Immature natural killer cell (primary cell): ENCODE data around the gene KYNU. TPM values are rescaled to one million over a fixed set of nuclear protein-coding genes. Genes with fewer than 3 reads are reported as not detected.

ENCODE experiments used
- DNase-seq, 3 donors: peaks; one replicate each; pipeline ENCODE4 v3.0.0; 2022; ENCODE audit warnings: mixed read lengths in 1 of 3
- H3K27ac Mint-ChIP-seq, 6 donors: one replicate each; pipeline ENCODE4 v1.8.0; 2020; ENCODE audit warnings: mixed read lengths in 6 of 6, mild to moderate bottlenecking in 5 of 6, inconsistent platforms in 4 of 6, moderate library complexity in 3 of 6
- H3K27me3 Mint-ChIP-seq, 3 donors: one replicate each; pipeline ENCODE4 v1.8.0; 2020 to 2021; ENCODE audit warnings: low read depth in 3 of 3, mild to moderate bottlenecking in 3 of 3, mixed read lengths in 3 of 3, moderate library complexity in 3 of 3, inconsistent platforms in 1 of 3
- H3K36me3 Mint-ChIP-seq, 3 donors: one replicate each; pipeline ENCODE4 v1.8.0; 2020; ENCODE audit warnings: mixed read lengths in 3 of 3, inconsistent platforms in 2 of 3, mild to moderate bottlenecking in 2 of 3
- H3K4me1 Mint-ChIP-seq, 2 donors: one replicate each; pipeline ENCODE4 v1.8.0; 2020; ENCODE audit warnings: inconsistent platforms in 2 of 2, mild to moderate bottlenecking in 2 of 2, mixed read lengths in 2 of 2, moderate library complexity in 1 of 2
- H3K4me3 Mint-ChIP-seq, 5 donors: one replicate each; pipeline ENCODE4 v1.8.0; 2020; ENCODE audit warnings: mild to moderate bottlenecking in 5 of 5, mixed read lengths in 5 of 5, inconsistent platforms in 3 of 5, moderate library complexity in 3 of 5
- H3K9me3 Mint-ChIP-seq, 6 donors: one replicate each; pipeline ENCODE4 v1.8.0; 2020; ENCODE audit warnings: mild to moderate bottlenecking in 6 of 6, mixed read lengths in 6 of 6, inconsistent platforms in 4 of 6, moderate library complexity in 3 of 6
- polyA plus RNA-seq, 3 donors: library from polyadenylated mRNA; unstranded; fragments of 300-500 nt; fragmentation: Illumina TruSeq; gene quantifications; one replicate each; pipeline ENCODE4 v1.2.3, GENCODE V29; 2021

The KYNU gene
- 1 to 10 TPM in 2 of 3 donors, under 1 TPM in 1; 0.84 to 4.4 (median 4.3) TPM for polyA plus RNA-seq

DNA sequence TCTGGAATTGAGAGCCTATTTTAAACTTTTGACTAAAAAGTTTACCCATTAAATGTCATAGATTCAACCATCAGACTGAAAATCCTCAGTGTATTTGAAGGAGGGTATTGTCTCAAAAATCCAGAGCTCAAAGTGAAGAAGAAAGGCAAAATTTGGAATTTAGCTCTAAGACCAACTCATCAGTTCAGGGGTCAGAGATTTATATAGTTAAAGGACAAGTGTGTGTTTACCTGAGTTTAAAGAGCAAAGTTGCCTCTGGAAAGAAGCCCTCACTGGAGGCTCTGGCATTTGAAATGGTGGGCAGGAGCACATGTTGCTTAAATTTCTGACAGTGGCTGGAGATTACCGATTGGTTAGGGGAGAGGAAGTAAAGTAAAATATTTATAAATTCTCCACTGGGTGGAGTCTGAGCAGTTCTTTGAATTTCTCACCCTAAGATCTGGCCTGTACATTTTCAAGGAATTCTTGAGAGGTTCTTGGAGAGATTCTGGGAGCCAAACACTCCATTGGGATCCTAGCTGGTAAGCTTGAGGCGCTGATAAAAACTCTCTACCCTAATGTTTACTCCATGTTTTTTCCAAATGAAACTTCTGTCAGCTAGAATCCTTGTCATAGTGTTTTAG lies at the start of gene KYNU:
TSS of gene KYNU (plus strand) at position 449 of the 623 bp plus-strand sequence. CDS start 7,704 bp downstream, outside the sequence.
- Mint-ChIP-seq H3K4me3 (no peak within 1 kb of the TSS), H3K4me1 (no peaks in the 10 kb centered on the region)

DNA sequence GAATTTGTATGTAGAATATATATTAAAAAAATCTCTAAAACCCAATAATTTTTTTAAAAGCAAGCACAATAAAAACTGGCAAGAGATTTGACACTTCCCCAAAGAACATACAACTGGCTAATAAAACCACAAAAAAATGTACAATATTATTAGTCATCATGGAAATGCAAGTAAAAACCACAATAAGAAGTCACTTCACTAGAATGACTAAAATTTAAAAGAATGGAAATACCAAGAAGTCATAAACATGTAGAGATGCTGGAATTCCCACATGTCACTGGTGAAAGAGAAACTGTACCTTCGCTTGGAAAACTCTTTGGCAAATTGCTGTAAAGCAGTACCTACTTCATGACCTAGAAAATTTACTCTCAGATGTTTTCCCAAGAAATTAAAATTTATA lies 43.4 kb upstream of the KYNU start:
- Mint-ChIP-seq H3K27ac (no peak overlapping the region), H3K9me3 (peaks cover 0 to 3% (median 0%) of the 10 kb centered on the region in 6 donors), H3K27me3 (peaks cover 0 to 2% (median 2%) of the 10 kb centered on the region in 3 donors), H3K4me1 (no peaks in the 10 kb centered on the region), H3K4me3 (no peak overlapping the region), H3K36me3 (no peaks in the 10 kb centered on the region)
- no peak for DNase-seq

More for the DNA sequence above, at the start of gene KYNU:
- DNase-seq = no peak
- Mint-ChIP-seq H3K27me3 (peaks cover 0 to 4% (median 3%) of the 10 kb centered on the region in 3 donors), H3K36me3 (no peaks in the 10 kb centered on the region), H3K27ac (no peak within 1 kb of the TSS), H3K9me3 (peaks cover 0 to 5% (median 0%) of the 10 kb centered on the region in 6 donors)

DNA sequence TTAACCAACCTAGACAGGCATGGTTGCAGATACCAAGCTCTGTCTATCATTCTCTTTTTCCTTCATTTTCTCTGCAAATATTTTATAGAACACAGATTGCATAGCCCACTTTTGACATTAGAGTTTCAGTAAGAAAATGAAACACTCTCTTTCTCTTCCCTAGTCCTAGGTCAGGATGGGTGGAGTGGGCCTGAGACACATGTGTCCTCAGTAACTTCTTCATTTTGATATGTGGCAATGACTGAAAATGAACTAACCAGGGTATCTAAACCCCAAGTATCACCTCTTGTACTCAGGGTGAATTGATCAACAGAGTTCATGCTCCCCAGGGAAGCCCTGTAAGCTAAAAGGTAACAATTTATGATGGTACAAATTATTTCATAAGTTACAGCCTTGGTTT lies 37.0 kb upstream of the KYNU start:
- H3K4me3 Mint-ChIP-seq = no peak overlapping the region
- H3K27me3 Mint-ChIP-seq = peaks cover 0 to 3% (median 0%) of the 10 kb centered on the region in 3 donors
- H3K27ac Mint-ChIP-seq = no peak overlapping the region
- DNase-seq = no peak
- no peaks in the 10 kb centered on the region for H3K4me1 Mint-ChIP-seq
- H3K36me3 Mint-ChIP-seq = no peaks in the 10 kb centered on the region
- H3K9me3 Mint-ChIP-seq = no peaks in the 10 kb centered on the region

DNA sequence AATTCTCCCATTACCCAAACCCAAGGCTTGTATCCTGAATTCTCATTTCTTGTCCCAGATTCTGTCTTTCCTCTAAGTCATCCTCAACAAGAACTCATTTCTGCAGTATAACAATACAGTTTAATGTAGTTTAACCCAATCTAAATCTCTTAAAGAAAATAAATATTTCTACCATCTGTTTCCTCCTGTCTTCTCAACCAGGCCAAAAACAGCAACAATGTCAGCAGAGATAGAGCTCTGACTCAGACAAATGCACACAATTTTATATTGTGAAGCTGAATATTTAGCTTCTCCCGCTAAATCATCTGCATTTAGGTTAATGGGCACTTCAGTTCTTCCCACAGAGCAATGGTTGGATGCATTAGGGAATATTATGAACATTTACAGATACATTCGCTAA lies 35.7 kb upstream of the KYNU start:
- DNase-seq = no peak
- no peaks in the 10 kb centered on the region for H3K4me1 Mint-ChIP-seq
- H3K4me3 Mint-ChIP-seq = no peak overlapping the region
- H3K27ac Mint-ChIP-seq = no peak overlapping the region
- peaks cover 0 to under 1% (median 0%) of the 10 kb centered on the region in 6 donors for H3K9me3 Mint-ChIP-seq
- peaks cover 0 to 3% (median 0%) of the 10 kb centered on the region in 3 donors for H3K27me3 Mint-ChIP-seq
- no peaks in the 10 kb centered on the region for H3K36me3 Mint-ChIP-seq

DNA sequence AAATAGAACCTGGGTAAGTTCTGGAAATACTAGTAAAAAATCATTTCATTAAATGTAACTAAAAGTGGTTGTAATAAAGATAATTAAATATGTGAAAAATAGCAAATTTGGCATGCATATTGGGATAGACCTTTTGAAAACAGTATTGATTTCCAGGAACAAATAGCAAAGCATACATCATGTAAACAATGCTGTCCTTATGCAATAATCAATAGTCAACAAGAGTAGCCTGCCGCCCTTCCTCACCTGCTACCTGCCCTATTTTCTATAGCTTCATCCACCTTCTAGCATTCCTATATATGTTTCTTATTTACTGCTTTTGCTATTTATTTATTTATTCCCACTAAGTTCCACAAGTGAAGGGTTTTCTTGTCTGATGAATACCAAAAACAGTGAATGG lies 35.1 kb upstream of the KYNU start:
- no peak overlapping the region for H3K27ac Mint-ChIP-seq
- no peak overlapping the region for H3K4me3 Mint-ChIP-seq

DNA sequence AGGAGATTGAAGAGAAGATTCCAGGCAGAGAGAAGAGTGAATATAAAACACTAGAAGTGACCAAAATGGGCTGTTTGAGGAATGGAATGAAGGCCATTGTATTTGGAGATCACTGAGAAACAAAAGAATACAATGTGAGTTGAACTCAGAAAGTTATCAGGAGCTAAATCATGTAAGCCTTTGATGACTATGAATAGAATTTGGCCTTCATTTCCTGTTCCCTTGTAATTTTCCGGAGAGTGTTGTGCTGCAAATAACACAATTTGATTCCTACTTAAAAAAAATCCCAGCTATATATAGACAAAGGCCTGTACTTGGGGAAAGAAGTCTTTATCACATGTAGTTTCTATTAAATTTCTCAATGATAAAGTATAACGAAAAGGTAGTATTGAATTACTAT lies 33.7 kb upstream of the KYNU start:
- Mint-ChIP-seq H3K27me3 (peaks cover 0 to 3% (median 0%) of the 10 kb centered on the region in 3 donors), H3K4me3 (no peak overlapping the region), H3K27ac (no peak overlapping the region), H3K36me3 (no peaks in the 10 kb centered on the region), H3K4me1 (no peaks in the 10 kb centered on the region), H3K9me3 (peaks cover 0 to 1% (median 0%) of the 10 kb centered on the region in 6 donors)
- no peak for DNase-seq

More for the DNA sequence above, 35.1 kb upstream of the KYNU start:
- H3K4me1 Mint-ChIP-seq = no peaks in the 10 kb centered on the region
- H3K36me3 Mint-ChIP-seq = no peaks in the 10 kb centered on the region
- H3K9me3 Mint-ChIP-seq = peaks cover 0 to 1% (median 0%) of the 10 kb centered on the region in 6 donors
- no peak for DNase-seq
- H3K27me3 Mint-ChIP-seq = peaks cover 0 to 3% (median 0%) of the 10 kb centered on the region in 3 donors

DNA sequence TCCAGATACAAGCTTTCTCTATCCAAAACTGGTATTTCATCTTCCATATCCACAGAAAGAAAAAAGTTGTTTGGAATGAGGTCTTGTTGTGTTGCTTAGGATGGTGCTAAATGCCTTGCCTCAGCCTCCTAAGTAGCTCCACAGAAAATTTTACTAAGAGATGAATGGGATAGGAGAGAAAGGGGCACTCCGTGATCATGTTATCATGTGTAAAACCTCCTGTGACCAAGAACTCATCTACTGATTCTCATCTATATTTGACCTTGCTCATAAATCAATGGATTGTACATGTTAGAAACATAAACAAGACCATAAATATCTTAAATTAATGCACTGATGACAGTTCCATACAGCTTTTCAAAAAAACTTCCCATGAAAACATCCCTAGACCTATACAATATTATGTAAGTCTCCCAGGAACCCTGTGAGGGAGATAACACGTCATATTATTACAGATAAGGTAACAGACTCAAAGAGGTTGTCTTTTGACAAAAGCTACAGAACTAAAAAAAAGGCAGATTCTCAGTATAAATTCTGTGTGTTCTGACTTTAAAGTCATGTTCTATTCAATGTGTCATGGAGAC lies 29.3 kb upstream of the KYNU start:
- no peaks in the 10 kb centered on the region for H3K27me3 Mint-ChIP-seq
- no peaks in the 10 kb centered on the region for H3K4me1 Mint-ChIP-seq
- no peaks in the 10 kb centered on the region for H3K36me3 Mint-ChIP-seq
- DNase-seq = no peak
- no peak overlapping the region for H3K4me3 Mint-ChIP-seq
- H3K27ac Mint-ChIP-seq = no peak overlapping the region
- H3K9me3 Mint-ChIP-seq = peaks cover 0 to 2% (median 0%) of the 10 kb centered on the region in 6 donors

DNA sequence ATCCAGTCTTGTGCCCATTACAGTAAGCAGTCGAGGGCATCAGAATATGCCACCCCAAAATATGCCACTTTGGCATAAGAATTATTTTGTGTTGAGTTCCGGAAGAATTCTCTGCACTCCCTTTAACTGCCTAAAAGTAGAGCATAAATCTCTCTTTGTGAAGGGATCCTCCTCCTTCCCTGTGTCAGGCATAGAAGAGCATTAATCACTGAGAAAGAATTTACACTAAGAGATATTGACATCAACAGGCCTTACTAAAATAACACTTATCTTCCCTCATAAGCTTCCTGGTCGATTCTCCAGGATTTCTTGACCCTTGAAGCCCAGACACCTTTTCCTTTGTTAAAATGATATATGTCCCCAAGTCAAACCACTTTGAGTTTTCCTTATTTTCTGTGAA lies 27.6 kb upstream of the KYNU start:
- no peak overlapping the region for H3K27ac Mint-ChIP-seq
- H3K36me3 Mint-ChIP-seq = no peaks in the 10 kb centered on the region

DNA sequence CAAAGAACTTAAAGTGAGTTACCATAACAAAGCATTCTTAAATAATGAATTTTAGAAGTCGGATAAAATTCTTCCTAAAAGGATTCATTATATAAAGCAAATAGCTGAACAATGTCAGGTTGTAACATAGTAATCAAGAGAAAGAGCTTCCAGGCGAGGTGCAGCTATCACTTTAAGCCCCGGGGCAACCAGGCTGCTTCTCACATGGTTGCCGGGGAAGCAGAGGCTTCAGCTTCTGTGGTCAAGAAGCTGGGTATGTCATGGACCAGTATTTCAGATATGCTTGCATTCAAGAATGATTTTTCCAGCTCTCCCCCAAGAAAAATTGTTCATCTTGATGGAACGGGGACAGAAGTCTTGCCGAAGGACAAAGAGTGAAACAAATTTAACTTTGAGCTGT lies 23.6 kb upstream of the KYNU start:
- Mint-ChIP-seq H3K27me3 (no peaks in the 10 kb centered on the region), H3K9me3 (peaks cover 0 to 8% (median 0%) of the 10 kb centered on the region in 6 donors), H3K4me3 (no peak overlapping the region), H3K4me1 (no peaks in the 10 kb centered on the region), H3K27ac (no peak overlapping the region), H3K36me3 (no peaks in the 10 kb centered on the region)
- no peak for DNase-seq

More for the DNA sequence above, 27.6 kb upstream of the KYNU start:
- no peaks in the 10 kb centered on the region for H3K27me3 Mint-ChIP-seq
- DNase-seq = no peak
- peaks cover 0 to 2% (median 0%) of the 10 kb centered on the region in 6 donors for H3K9me3 Mint-ChIP-seq
- H3K4me1 Mint-ChIP-seq = no peaks in the 10 kb centered on the region
- no peak overlapping the region for H3K4me3 Mint-ChIP-seq

DNA sequence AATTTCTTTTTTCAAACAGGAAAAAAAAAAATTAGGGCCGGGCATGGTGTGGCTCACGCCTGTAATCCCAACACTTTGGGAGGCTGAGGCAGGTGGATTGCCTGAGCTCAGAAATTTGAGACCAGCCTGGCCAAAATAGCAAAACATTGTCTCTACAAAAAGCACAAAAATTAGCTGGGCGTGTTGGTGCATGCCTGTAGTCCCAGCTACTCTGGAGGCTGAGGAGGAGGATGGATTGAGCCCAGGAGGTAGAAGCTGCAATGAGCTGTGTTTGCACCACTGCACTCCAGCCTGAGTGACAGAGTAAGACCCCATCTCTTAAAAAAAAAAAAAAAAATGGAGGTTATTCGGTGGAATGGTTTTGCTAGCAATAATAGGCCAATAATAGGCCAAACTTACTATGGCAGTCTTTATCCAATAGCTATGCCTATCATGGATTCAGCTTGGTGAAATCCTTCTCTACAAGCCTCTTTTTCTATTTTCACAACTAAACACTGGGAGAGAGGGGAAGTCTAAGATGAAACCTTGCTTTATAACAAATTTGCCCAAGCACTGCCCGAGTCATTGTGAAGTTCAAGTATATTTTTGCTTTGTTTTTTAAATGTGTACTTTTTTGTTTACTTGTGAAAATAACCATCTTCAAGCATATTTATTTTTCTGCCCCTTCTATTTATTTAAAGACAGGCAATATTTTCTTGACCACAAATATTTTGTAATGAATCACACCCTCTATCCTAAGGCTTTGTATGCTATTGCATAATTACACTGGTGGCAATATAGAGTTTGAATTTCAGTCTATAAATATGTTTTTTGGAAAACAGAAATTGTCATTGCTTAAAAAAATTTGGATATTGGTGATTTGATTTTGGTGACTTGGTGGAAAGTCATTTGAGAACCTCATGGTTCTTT lies 20.0 kb upstream of the KYNU start:
- Mint-ChIP-seq H3K27ac (no peak overlapping the region), H3K4me3 (no peak overlapping the region), H3K36me3 (no peaks in the 10 kb centered on the region), H3K4me1 (no peaks in the 10 kb centered on the region), H3K9me3 (peaks cover 0 to 6% (median 0%) of the 10 kb centered on the region in 6 donors), H3K27me3 (no peaks in the 10 kb centered on the region)
- DNase-seq = no peak

DNA sequence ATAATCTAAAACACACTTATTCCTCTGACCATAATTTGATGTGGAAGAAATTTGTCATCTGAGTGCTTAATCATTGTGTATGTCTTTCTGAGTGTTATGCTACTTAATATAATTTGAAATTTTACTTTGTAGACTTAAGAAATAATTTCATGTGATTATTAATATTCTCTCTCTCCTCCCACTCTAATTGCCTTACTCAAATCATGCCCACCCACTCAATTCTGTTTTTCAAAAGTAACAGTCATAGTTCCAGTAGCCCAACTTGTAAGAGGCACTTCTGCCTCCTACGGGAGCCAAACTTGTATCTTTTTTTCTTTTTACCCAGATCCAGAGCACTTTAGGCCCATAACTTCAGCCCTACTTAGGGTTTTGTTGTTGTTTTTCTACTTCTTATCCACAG lies 18.5 kb upstream of the KYNU start:
- Mint-ChIP-seq H3K4me3 (no peak overlapping the region), H3K36me3 (no peaks in the 10 kb centered on the region), H3K27me3 (no peaks in the 10 kb centered on the region), H3K27ac (no peak overlapping the region), H3K9me3 (peaks cover 0 to 6% (median 0%) of the 10 kb centered on the region in 6 donors), H3K4me1 (no peaks in the 10 kb centered on the region)
- no peak for DNase-seq

DNA sequence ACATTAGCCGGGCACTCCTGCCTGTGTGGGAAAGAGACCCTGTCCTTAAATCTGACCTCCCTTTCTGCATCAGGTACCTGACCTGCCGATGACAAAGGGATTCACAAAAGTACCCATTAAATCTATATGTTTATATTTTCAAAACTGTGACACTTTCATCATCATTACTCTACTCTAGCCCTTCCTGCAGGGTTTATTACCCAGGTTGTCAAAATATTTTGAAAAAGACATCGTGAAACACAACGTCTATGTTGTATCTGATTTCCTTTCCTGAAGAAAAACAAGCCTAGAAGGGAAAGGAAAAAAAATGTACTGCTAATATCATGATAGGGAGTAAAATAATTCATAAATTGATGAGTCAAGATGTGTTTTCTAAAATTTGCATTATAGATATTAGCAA lies 15.2 kb upstream of the KYNU start:
- Mint-ChIP-seq H3K36me3 (no peaks in the 10 kb centered on the region), H3K4me3 (no peak overlapping the region), H3K27me3 (no peaks in the 10 kb centered on the region), H3K9me3 (no peaks in the 10 kb centered on the region), H3K4me1 (peaks cover 3 to 16% of the 10 kb centered on the region in 2 donors), H3K27ac (no peak overlapping the region)
- no peak for DNase-seq

DNA sequence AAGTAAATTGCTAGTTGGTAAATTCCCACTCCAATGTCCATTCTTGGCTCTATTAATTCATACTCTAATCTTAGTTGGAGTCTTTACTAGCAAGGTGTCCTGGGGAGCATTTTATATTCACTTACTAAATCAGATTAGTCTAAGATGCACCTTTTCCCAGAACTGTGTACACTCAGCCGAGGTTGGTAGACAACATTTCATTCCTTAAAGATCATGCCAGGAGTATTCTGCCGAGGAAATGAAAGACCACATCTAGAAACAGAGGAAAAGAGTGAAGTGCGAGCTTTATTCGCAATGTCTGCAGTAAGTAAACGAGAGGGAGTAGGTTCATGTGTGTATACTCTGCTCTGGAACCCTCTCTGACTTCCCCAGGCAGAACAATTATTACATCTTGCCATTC lies 14.6 kb upstream of the KYNU start:
- no peaks in the 10 kb centered on the region for H3K27me3 Mint-ChIP-seq
- H3K36me3 Mint-ChIP-seq = no peaks in the 10 kb centered on the region

DNA sequence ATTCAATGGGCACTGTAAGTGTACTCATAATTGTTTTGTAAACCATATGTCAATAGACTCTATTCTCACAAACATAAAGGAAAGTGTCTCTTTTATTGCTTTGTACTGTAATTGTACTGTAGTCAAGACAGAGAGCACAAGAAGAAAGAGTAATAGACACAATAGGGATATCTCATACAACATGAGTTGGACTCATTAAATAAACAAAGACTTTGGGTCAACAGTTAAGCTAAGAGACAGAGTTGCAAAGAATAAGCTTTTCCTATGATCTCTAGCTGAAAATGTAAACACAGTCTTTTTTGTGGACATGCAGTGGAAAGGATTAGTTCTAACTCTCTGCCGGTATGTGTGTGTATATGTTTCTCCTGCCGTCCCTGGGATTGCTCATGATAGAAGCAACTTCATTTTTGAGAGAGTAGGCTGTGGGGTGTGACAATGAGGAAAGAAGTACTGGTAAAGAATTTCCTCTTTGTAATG lies 13.9 kb upstream of the KYNU start:
- H3K4me1 Mint-ChIP-seq = peaks cover 9 to 28% of the 10 kb centered on the region in 2 donors
- H3K9me3 Mint-ChIP-seq = no peaks in the 10 kb centered on the region
- DNase-seq = no peak
- no peaks in the 10 kb centered on the region for H3K27me3 Mint-ChIP-seq
- no peak overlapping the region for H3K4me3 Mint-ChIP-seq
- H3K27ac Mint-ChIP-seq = no peak overlapping the region
- H3K36me3 Mint-ChIP-seq = no peaks in the 10 kb centered on the region

More for the DNA sequence above, 14.6 kb upstream of the KYNU start:
- Mint-ChIP-seq H3K4me1 (peaks cover 5 to 22% of the 10 kb centered on the region in 2 donors), H3K27ac (no peak overlapping the region), H3K9me3 (no peaks in the 10 kb centered on the region), H3K4me3 (no peak overlapping the region)
- DNase-seq = no peak
